ENCODE data around the gene PSMD2. TPM values are rescaled to one million over a fixed set of nuclear protein-coding genes. Genes with fewer than 3 reads are reported as not detected.

Gene PSMD2
- total and polyA plus RNA-seq, 10 of the 15 experiments (the other 5 are each of a cell fraction or from before 2014, with no cell fraction given), result 103 to 515 (median 197) TPM

- no TSS peak for BruUV-seq (replicated peaks)
- ChIA-PET CTCF (interaction anchor here (1.1 kb wide), 1 partner anchor 11 kb away, joined by 6 read pairs; no protein-coding TSS in a partner anchor), SMC1A (ENCODE audit: uncharacterized antibody, unreplicated experiment) (no interaction called here), RAD21 (ENCODE audit: unreplicated experiment) (no interaction called here), POLR2A (interaction anchor here (1.5 kb wide), 1 partner anchor 13 kb away, joined by 3 read pairs; no protein-coding TSS in a partner anchor)
- Histone ChIP-seq H3K4me2 (ENCODE audit: control insufficient read depth, insufficient read depth) (peak overlapping the region; percentile 96), H3K36me3 (ENCODE audit: control insufficient read depth in 2 of 2, insufficient read depth in 2 of 2, low read length in 1 of 2) (peaks cover 18 to 24% of the 10 kb centered on the region in 2 experiments), H2AFZ (ENCODE audit: control insufficient read depth, low read depth, low read length) (no peak overlapping the region), H3K4me3 (peak overlapping the region; percentile 88; the same call in 1 of the 2 replicates), H3K79me2 (ENCODE audit: control insufficient read depth, insufficient read depth, low read length) (peaks cover 20% of the 10 kb centered on the region), H3K9ac (ENCODE audit: control insufficient read depth, insufficient read depth, low read length) (peak overlapping the region; percentile 91), H3K27ac (ENCODE audit: control insufficient read depth, insufficient read depth) (no peak overlapping the region), H3K27me3 (replicated peaks in 1 of 2; ENCODE audit: control insufficient read depth in 2 of 2, insufficient read depth in 2 of 2, low read length in 1 of 2) (no peaks in the 10 kb centered on the region), H3K4me1 (ENCODE audit: control insufficient read depth, insufficient read depth, low read length) (peaks cover 3% of the 10 kb centered on the region), H3K9me3 (replicated peaks; ENCODE audit: control insufficient read depth, insufficient read depth, low read length) (no peaks in the 10 kb centered on the region), H4K20me1 (ENCODE audit: control insufficient read depth, insufficient read depth) (no peaks in the 10 kb centered on the region)
- intact Hi-C loops (cut with micrococcal nuclease; ENCODE audit: unreplicated experiment), result no loop called here
- no peak for ATAC-seq
- WGBS (ENCODE audit: insufficient coverage, insufficient replicate concordance, low lambda C conversion rate, missing lambda C conversion rate), result 84% methylated on average over 3 of the region's 3 CpGs
- DNase-seq (ENCODE audit: low read depth, low spot score), result no peak
- no peak for FAIRE-seq
- in situ Hi-C loops (cut with MboI), result no loop called here
- TF ChIP-seq RFX5 (IDR thresholded peaks at IDR 0.05; ENCODE audit: low read depth, low read length) (no peak), ZNF24 (IDR thresholded peaks at IDR 0.05) (no peak), ESRRA (IDR thresholded peaks at IDR 0.05; ENCODE audit: low read length) (no peak), PAX8 (IDR thresholded peaks at IDR 0.05) (no peak), GABPA (IDR thresholded peaks at IDR 0.05; ENCODE audit: low read depth) (no peak), FOS (IDR thresholded peaks at IDR 0.05; ENCODE audit: borderline replicate concordance, extremely low read depth, insufficient read length) (no peak), SKIL (IDR thresholded peaks at IDR 0.05; ENCODE audit: low read depth, poor library complexity, severe bottlenecking) (no peak), YY1 (IDR thresholded peaks at IDR 0.05; ENCODE audit: low read depth, low read length) (no peak), CEBPB (IDR thresholded peaks at IDR 0.05; ENCODE audit: borderline replicate concordance in 1 of 2, low read depth in 2 of 2, low read length in 2 of 2) (no peak), SMARCA5 (IDR thresholded peaks at IDR 0.05) (no peak), NFYA (IDR thresholded peaks at IDR 0.05; ENCODE audit: borderline replicate concordance, low read depth, low read length) (no peak), ZNF217 (IDR thresholded peaks at IDR 0.05) (no peak), MTA3 (IDR thresholded peaks at IDR 0.05; ENCODE audit: borderline replicate concordance, low read length) (no peak), SREBF2 (IDR thresholded peaks at IDR 0.05; ENCODE audit: low read length) (no peak), RBBP5 (conservative IDR thresholded peaks at IDR 0.05) (no peak), ZNF207 (IDR thresholded peaks at IDR 0.05; ENCODE audit: borderline replicate concordance) (no peak)
These were observed 1.3 kb downstream of the PSMD2 start for GRCh38 chr3:184300378-184300720.

Measured in GM12878 (cell line).